ENCODE measurements around the gene ZBTB26.
"Not testable (repeated sequence)": the region's sequence is repeated elsewhere in the genome, so short reads cannot be mapped to it uniquely, and the experiment has no call there.

DNA sequence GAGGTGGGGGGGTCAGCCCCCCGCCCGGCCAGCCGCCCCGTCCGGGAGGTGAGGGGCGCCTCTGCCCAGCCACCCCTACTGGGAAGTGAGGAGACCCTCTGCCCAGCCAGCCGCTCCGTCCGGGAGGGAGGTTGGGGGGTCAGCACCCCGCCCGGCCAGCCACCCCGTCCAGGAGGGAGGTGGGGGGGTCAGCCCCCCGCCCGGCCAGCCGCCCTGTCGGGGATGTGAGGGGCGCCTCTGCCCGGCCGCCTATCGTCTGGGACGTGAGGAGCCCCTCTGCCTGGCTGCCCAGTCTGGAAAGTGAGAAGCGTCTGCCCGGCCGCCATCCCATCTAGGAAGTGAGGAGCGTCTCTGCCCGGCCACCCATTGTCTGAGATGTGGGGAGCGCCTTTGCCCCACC lies 64.0 kb downstream of the ZBTB26 start:
- TF ChIP-seq, protein P1, sequence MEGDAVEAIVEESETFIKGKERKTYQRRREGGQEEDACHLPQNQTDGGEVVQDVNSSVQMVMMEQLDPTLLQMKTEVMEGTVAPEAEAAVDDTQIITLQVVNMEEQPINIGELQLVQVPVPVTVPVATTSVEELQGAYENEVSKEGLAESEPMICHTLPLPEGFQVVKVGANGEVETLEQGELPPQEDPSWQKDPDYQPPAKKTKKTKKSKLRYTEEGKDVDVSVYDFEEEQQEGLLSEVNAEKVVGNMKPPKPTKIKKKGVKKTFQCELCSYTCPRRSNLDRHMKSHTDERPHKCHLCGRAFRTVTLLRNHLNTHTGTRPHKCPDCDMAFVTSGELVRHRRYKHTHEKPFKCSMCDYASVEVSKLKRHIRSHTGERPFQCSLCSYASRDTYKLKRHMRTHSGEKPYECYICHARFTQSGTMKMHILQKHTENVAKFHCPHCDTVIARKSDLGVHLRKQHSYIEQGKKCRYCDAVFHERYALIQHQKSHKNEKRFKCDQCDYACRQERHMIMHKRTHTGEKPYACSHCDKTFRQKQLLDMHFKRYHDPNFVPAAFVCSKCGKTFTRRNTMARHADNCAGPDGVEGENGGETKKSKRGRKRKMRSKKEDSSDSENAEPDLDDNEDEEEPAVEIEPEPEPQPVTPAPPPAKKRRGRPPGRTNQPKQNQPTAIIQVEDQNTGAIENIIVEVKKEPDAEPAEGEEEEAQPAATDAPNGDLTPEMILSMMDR (IDR thresholded peaks at IDR 0.05), result not testable (repeated sequence)
- not testable (repeated sequence) for TF ChIP-seq POLR2A (IDR thresholded peaks at IDR 0.05)

All from Peyer's patch (tissue), 4 donors.